ENCODE data around the gene AKAIN1. TPM values are rescaled to one million over a fixed set of nuclear protein-coding genes. Genes with fewer than 3 reads are reported as not detected.

AKAIN1 gene
- total and polyA plus RNA-seq, 2 donors (not counting 1 experiment from before 2014, with no cell fraction given), result not detected

GRCh38 chr18:5103286-5103685, 93.8 kb downstream of the AKAIN1 start:
- Mint-ChIP-seq H3K9me3 (ENCODE audit: insufficient read depth) (no peaks in the 10 kb centered on the region), H3K4me1 (no peaks in the 10 kb centered on the region), H3K4me3 (no peak overlapping the region), H3K27ac (no peak overlapping the region), H3K27me3 (peaks cover 10% of the 10 kb centered on the region)
- no peak overlapping the region for H3K4me2 ChIP-seq (replicated peaks; ENCODE audit: low read depth, low read length, poor library complexity, severe bottlenecking)
- H3K79me2 ChIP-seq (ENCODE audit: control insufficient read depth, insufficient read depth, low read length), result no peaks in the 10 kb centered on the region
- H2AFZ ChIP-seq (ENCODE audit: insufficient read depth, low read depth, low read length, poor library complexity, severe bottlenecking), result no peak overlapping the region
- no peaks in the 10 kb centered on the region for H3K36me3 ChIP-seq (replicated peaks in 1 of 2; ENCODE audit: control extremely low read depth in 1 of 2, control insufficient read depth in 1 of 2, extremely low read depth in 1 of 2, insufficient read depth in 2 of 2, low read length in 1 of 2)
- no peaks in the 10 kb centered on the region for H3K9me3 ChIP-seq (ENCODE audit: control extremely low read depth in 1 of 3, control insufficient read depth in 2 of 3, insufficient read depth in 1 of 3, low read length in 2 of 3)
- no peaks in the 10 kb centered on the region for H3K4me1 ChIP-seq (ENCODE audit: control insufficient read depth in 2 of 2, insufficient read depth in 2 of 2, low read length in 2 of 2)
- no peak overlapping the region for H3K9ac ChIP-seq (ENCODE audit: low read length)
- H3K27me3 ChIP-seq (replicated peaks in 1 of 4; ENCODE audit: control extremely low read depth in 1 of 4, control insufficient read depth in 3 of 4, insufficient read depth in 4 of 4, low read length in 3 of 4), result no peaks in the 10 kb centered on the region
- H3K27ac ChIP-seq (ENCODE audit: low read length in 2 of 2), result no peak overlapping the region
- H4K20me1 ChIP-seq (ENCODE audit: control insufficient read depth, insufficient read depth, low read length, poor library complexity, severe bottlenecking), result no peaks in the 10 kb centered on the region
- intact Hi-C loops (cut with micrococcal nuclease), result no loop called here
- DNase-seq (peak; percentile 6), ATAC-seq (ENCODE audit: low read depth) (no peak)
- ChIA-PET CTCF (interaction anchor here (1.0 to 1.9 kb wide), 2 partner anchors 9 to 787 kb away, joined by 3 to 5 read pairs; no protein-coding TSS in a partner anchor), POLR2A (no interaction called here)
- no peak overlapping the region for H3K4me3 ChIP-seq (ENCODE audit: control extremely low read depth in 1 of 5, extremely low read depth in 1 of 5, insufficient read depth in 1 of 5, low read depth in 2 of 5, low read length in 4 of 5)
- TF ChIP-seq CTCF (IDR thresholded peaks at IDR 0.05) (no peak), EZH2 (IDR thresholded peaks at IDR 0.05; ENCODE audit: borderline replicate concordance, insufficient read depth, low read depth, low read length, poor library complexity, severe bottlenecking) (no peak)
- WGBS (ENCODE audit: insufficient coverage), result no CpG with 5 or more reads among the region's 1 CpG

- no peaks in the 10 kb centered on the region for H3K9me3 Mint-ChIP-seq (ENCODE audit: insufficient read depth)
- H3K4me1 Mint-ChIP-seq, result no peaks in the 10 kb centered on the region
- H3K27me3 Mint-ChIP-seq, result peaks cover 9% of the 10 kb centered on the region
- DNase-seq (no peak), ATAC-seq (ENCODE audit: low read depth) (no peak)
- 89% methylated on average over 3 of the region's 4 CpGs for WGBS (ENCODE audit: insufficient coverage)
- H3K4me3 Mint-ChIP-seq, result no peak overlapping the region
- H2AFZ ChIP-seq (ENCODE audit: insufficient read depth, low read depth, low read length, poor library complexity, severe bottlenecking), result no peak overlapping the region
- H3K27me3 ChIP-seq (replicated peaks in 1 of 4; ENCODE audit: control extremely low read depth in 1 of 4, control insufficient read depth in 3 of 4, insufficient read depth in 4 of 4, low read length in 3 of 4), result no peaks in the 10 kb centered on the region
- TF ChIP-seq CTCF (IDR thresholded peaks at IDR 0.05) (no peak), EZH2 (IDR thresholded peaks at IDR 0.05; ENCODE audit: borderline replicate concordance, insufficient read depth, low read depth, low read length, poor library complexity, severe bottlenecking) (no peak)
- no peaks in the 10 kb centered on the region for H4K20me1 ChIP-seq (ENCODE audit: control insufficient read depth, insufficient read depth, low read length, poor library complexity, severe bottlenecking)
- H3K9me3 ChIP-seq (ENCODE audit: control extremely low read depth in 1 of 3, control insufficient read depth in 2 of 3, insufficient read depth in 1 of 3, low read length in 2 of 3), result peaks cover 0 to 2% (median 0%) of the 10 kb centered on the region in 3 donors
- intact Hi-C loops (cut with micrococcal nuclease), result no loop called here
- H3K4me2 ChIP-seq (replicated peaks; ENCODE audit: low read depth, low read length, poor library complexity, severe bottlenecking), result no peak overlapping the region
- H3K9ac ChIP-seq (ENCODE audit: low read length), result no peak overlapping the region
- no peak overlapping the region for H3K27ac Mint-ChIP-seq
- no peaks in the 10 kb centered on the region for H3K4me1 ChIP-seq (ENCODE audit: control insufficient read depth in 2 of 2, insufficient read depth in 2 of 2, low read length in 2 of 2)
- H3K4me3 ChIP-seq (ENCODE audit: control extremely low read depth in 1 of 5, extremely low read depth in 1 of 5, insufficient read depth in 1 of 5, low read depth in 2 of 5, low read length in 4 of 5), result no peak overlapping the region
- ChIA-PET POLR2A (no interaction called here), CTCF (no interaction called here)
- no peak overlapping the region for H3K27ac ChIP-seq (ENCODE audit: low read length in 2 of 2)
- no peaks in the 10 kb centered on the region for H3K79me2 ChIP-seq (ENCODE audit: control insufficient read depth, insufficient read depth, low read length)
- no peaks in the 10 kb centered on the region for H3K36me3 ChIP-seq (replicated peaks in 1 of 2; ENCODE audit: control extremely low read depth in 1 of 2, control insufficient read depth in 1 of 2, extremely low read depth in 1 of 2, insufficient read depth in 2 of 2, low read length in 1 of 2)
These were observed 99.8 kb downstream of the AKAIN1 start for GRCh38 chr18:5097116-5097703.
